ENCODE results near the gene NFYA. TPM values are rescaled to one million over a fixed set of nuclear protein-coding genes. Genes with fewer than 3 reads are reported as not detected.
A peak's percentile ranks its signal among the peaks of the same experiment; 100 is the strongest.

NFYA gene
- total RNA-seq, 1 donor from 2014 or later, result 47.9 TPM

- Histone ChIP-seq H3K4me1 (peaks cover 15% of the 10 kb centered on the region), H3K27ac (no peak overlapping the region)
Observed at GRCh38 chr6:41049521-41049920, 23.3 kb upstream of the NFYA start.

GRCh38 chr6:41049955-41050354, 22.8 kb upstream of the NFYA start:
- H3K27ac Mint-ChIP-seq, result no peak overlapping the region
- H3K27me3 Mint-ChIP-seq (ENCODE audit: insufficient read depth, low read depth), result peaks cover 2% of the 10 kb centered on the region
- Histone ChIP-seq H3K27me3 (no peaks in the 10 kb centered on the region), H3K4me1 (peaks cover 15% of the 10 kb centered on the region), H3K9ac (no peak overlapping the region), H3K27ac (no peak overlapping the region), H4K20me1 (ENCODE audit: low read depth) (no peaks in the 10 kb centered on the region), H2AFZ (replicated peaks) (no peak overlapping the region), H3K4me3 (no peak overlapping the region), H3K36me3 (no peaks in the 10 kb centered on the region), H3K9me3 (ENCODE audit: low read depth) (no peaks in the 10 kb centered on the region), H3K4me2 (no peak overlapping the region), H3F3A (ENCODE audit: low read depth) (no peaks in the 10 kb centered on the region), H3K79me2 (ENCODE audit: low read depth) (no peaks in the 10 kb centered on the region)
- no peak for TF ChIP-seq CTCF (IDR thresholded peaks at IDR 0.05)
- TF ChIP-seq EZH2 (IDR thresholded peaks at IDR 0.05), result no peak
- no peak for TF ChIP-seq EZH2phosphoT487 (IDR thresholded peaks at IDR 0.05)
- H3K36me3 Mint-ChIP-seq, result no peaks in the 10 kb centered on the region
- no peak overlapping the region for H3K4me3 Mint-ChIP-seq
- peaks cover 11% of the 10 kb centered on the region for H3K4me1 Mint-ChIP-seq
- no peak for DNase-seq (ENCODE audit: low spot score)
- no peaks in the 10 kb centered on the region for H3K9me3 Mint-ChIP-seq

More at GRCh38 chr6:41049521-41049920, 23.3 kb upstream of the NFYA start:
- no peaks in the 10 kb centered on the region for H3K9me3 Mint-ChIP-seq
- no peaks in the 10 kb centered on the region for H4K20me1 ChIP-seq (ENCODE audit: low read depth)
- no peaks in the 10 kb centered on the region for H3K36me3 ChIP-seq
- no peak overlapping the region for H2AFZ ChIP-seq (replicated peaks)
- H3K27ac Mint-ChIP-seq, result no peak overlapping the region
- no peaks in the 10 kb centered on the region for H3K79me2 ChIP-seq (ENCODE audit: low read depth)
- H3K4me1 Mint-ChIP-seq, result peaks cover 11% of the 10 kb centered on the region
- H3K4me2 ChIP-seq, result no peak overlapping the region
- H3K9me3 ChIP-seq (ENCODE audit: low read depth), result no peaks in the 10 kb centered on the region
- H3K27me3 ChIP-seq, result no peaks in the 10 kb centered on the region
- H3K27me3 Mint-ChIP-seq (ENCODE audit: insufficient read depth, low read depth), result peaks cover 2% of the 10 kb centered on the region
- no peak overlapping the region for H3K9ac ChIP-seq
- H3K36me3 Mint-ChIP-seq, result no peaks in the 10 kb centered on the region
- no peak overlapping the region for H3K4me3 ChIP-seq
- no peaks in the 10 kb centered on the region for H3F3A ChIP-seq (ENCODE audit: low read depth)
- TF ChIP-seq EZH2 (IDR thresholded peaks at IDR 0.05) (no peak), EZH2phosphoT487 (IDR thresholded peaks at IDR 0.05) (no peak), CTCF (IDR thresholded peaks at IDR 0.05) (no peak)
- H3K4me3 Mint-ChIP-seq, result no peak overlapping the region
- DNase-seq (ENCODE audit: low spot score), result peak; percentile 39

GRCh38 chr6:41050536-41050935, 22.2 kb upstream of the NFYA start:
- Histone ChIP-seq H3K4me1 (peaks cover 15% of the 10 kb centered on the region), H3F3A (ENCODE audit: low read depth) (no peaks in the 10 kb centered on the region), H3K36me3 (no peaks in the 10 kb centered on the region), H2AFZ (replicated peaks) (no peak overlapping the region), H3K27ac (no peak overlapping the region), H3K79me2 (ENCODE audit: low read depth) (no peaks in the 10 kb centered on the region), H4K20me1 (ENCODE audit: low read depth) (no peaks in the 10 kb centered on the region), H3K4me3 (no peak overlapping the region), H3K27me3 (no peaks in the 10 kb centered on the region), H3K9me3 (ENCODE audit: low read depth) (no peaks in the 10 kb centered on the region), H3K9ac (no peak overlapping the region), H3K4me2 (no peak overlapping the region)
- TF ChIP-seq EZH2phosphoT487 (IDR thresholded peaks at IDR 0.05) (no peak), CTCF (IDR thresholded peaks at IDR 0.05) (no peak), EZH2 (IDR thresholded peaks at IDR 0.05) (no peak)
- Mint-ChIP-seq H3K9me3 (no peaks in the 10 kb centered on the region), H3K27ac (no peak overlapping the region), H3K4me3 (no peak overlapping the region), H3K4me1 (peaks cover 11% of the 10 kb centered on the region), H3K27me3 (ENCODE audit: insufficient read depth, low read depth) (peaks cover 2% of the 10 kb centered on the region), H3K36me3 (no peaks in the 10 kb centered on the region)
- no peak for DNase-seq (ENCODE audit: low spot score)
